Measurements from ENCODE around the gene MMRN1.

The MMRN1 gene

DNA sequence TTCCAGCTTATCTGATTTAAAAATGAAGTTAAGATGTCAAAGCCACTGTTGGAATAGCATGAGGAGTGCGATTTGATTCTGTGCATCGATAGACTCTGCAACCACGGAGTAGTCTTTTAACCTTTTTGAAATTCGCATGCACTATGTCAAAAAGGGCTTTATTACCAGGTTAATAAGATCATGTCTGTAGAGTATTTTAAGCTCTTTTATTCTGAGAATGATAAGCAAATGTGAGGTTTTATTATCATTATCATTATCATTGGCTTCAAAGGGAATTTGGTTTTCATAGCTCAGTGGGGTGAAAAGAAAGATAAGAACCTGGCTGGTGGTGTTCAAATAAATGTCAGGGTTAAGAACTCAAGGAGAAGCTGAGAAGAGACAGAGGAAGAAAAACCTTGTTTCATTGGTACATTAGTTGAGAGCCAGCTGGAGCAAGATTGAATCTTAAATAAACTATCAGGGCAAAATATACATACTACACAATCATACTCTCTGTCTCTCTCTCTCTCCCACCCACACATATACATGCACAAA lies 102.6 kb downstream of the MMRN1 start:
- DNase-seq, result no peak

DNA sequence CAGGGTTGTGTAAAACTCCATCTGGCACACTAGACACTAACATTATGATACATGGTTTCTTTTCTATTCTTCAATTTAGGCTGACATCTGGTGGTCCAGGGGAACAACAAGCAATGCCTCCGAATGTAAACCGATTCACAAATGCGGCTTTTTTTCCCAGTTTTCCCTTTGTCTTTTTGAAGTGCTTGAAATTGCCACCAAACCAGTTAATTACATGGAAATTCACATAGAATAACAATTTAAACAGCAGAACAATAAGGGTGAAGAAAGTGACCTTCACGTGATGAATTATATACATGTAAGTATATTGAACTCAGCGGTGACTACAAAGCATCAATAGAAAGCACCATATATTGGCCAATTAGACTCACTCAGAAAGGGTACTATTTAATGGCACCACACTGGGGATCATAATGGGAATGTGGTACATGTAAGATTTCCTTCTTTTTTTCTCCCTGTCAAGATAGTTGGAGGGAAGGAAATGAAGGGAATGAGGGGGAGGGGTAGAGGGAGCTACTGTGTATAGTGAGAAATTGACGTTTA lies 103.9 kb downstream of the MMRN1 start:
- DNase-seq, result no peak

DNA sequence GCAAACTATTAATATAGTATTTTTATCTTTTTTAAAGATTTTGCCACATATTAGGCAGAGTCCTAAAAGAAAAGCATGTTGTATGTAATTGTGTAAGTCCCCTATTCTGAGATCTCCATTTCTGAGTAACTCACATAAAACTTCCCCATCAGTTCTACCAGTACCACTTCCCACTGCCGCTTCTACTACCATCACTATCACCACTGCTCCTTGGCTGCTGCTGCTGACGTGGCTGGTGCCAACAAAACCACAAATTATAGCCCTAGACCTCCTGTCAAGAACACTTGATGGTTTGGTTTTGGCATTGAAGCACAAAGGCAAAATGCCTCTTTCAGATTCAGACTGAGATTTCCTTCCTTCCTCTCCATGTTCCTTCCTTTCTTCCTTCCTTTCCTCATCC lies 106.4 kb downstream of the MMRN1 start:
- no peak for DNase-seq

DNA sequence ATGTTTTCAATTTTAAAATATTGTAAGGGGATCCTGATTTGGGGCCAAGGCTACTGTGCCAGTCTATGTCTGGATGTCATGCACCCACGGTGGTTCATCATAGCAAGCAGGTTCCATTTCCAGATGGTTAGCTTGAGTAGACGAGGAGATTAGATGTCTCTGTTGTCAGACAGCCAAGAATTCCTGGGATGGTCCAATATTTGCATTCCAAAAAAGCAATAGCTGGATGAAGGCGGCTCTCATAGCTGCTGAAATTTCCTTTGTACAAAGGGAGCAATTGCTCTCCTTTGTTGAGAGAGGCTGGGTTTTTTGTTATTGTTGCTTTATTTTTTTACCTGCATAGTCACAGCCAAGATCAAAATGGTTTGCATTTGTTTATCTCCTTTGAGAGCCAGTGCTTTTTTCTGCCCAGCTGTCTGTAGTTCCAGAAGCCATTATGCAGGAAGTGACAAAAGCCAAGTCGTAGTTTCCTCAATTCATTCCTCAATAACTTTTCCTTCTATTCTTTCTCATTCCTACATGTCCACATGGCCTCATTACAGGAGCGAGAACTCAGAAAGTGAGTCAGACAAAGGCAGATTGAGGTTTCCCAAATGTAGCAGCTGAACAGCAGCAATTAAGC lies 107.9 kb downstream of the MMRN1 start:
- no peak for DNase-seq

Measured in RPMI8226 (cell line).